A673 (cell line): ENCODE results near the gene ZNF91. TPM values are rescaled to one million over a fixed set of nuclear protein-coding genes. Genes with fewer than 3 reads are reported as not detected.
"Not testable (repeated sequence)": the region's sequence is repeated elsewhere in the genome, so short reads cannot be mapped to it uniquely, and the experiment has no call there.

ENCODE experiments used
- BruUV-seq: library from RNA; stranded (reverse); fragments of 400-500 nt; replicated peaks from 2 replicates; lab custom pipeline; 2021; lab: Mats Ljungman, UMichigan
- CTCF ChIA-PET: fragments of 300-600 bp; sonication (Branson Sonifier 250); formaldehyde crosslinking; loops from one replicate; lab custom pipeline; 2022; ENCODE audit warnings: antibody characterized with exemption; lab: Charles Lee
- POLR2A ChIA-PET: fragments of 300-600 bp; sonication (Branson Sonifier 250); formaldehyde crosslinking; loops from one replicate; lab custom pipeline; 2022; ENCODE audit warnings: antibody characterized with exemption; ENCODE audit not compliant: low non-redundant PET; lab: Charles Lee
- DNase-seq: peaks from one replicate; pipeline ENCODE4 v3.0.0-alpha.2; 2015; ENCODE audit warnings: low spot score
- H3K27ac ChIP-seq: fragments of 200-600 bp; sonication (generic); 2 replicates; pipeline ENCODE4 v1.5.1; 2016; ENCODE audit warnings: mixed run types, low read depth, mild to moderate bottlenecking, mixed read lengths, antibody characterized with exemption, low read length; ENCODE audit not compliant: poor library complexity, severe bottlenecking
- H3K27me3 ChIP-seq: fragments of 200-600 bp; sonication (generic); replicated peaks from 2 replicates; pipeline ENCODE4 v1.6.1; 2017; ENCODE audit warnings: mixed run types, low read depth, mild to moderate bottlenecking, mixed read lengths, antibody characterized with exemption, low read length; ENCODE audit not compliant: insufficient read depth, poor library complexity
- H3K36me3 ChIP-seq: fragments of 200-600 bp; sonication (generic); 2 replicates; pipeline ENCODE4 v1.6.1; 2016; ENCODE audit warnings: mixed run types, mild to moderate bottlenecking, mixed read lengths, antibody characterized with exemption, low read length; ENCODE audit not compliant: insufficient read depth, poor library complexity, severe bottlenecking
- H3K4me1 ChIP-seq: fragments of 200-600 bp; sonication (generic); 2 replicates; pipeline ENCODE4 v1.6.1; 2017; ENCODE audit warnings: mixed run types, mild to moderate bottlenecking, mixed read lengths, antibody characterized with exemption, low read length; ENCODE audit not compliant: insufficient read depth, poor library complexity, severe bottlenecking
- H3K4me3 ChIP-seq: fragments of 200-600 bp; sonication (generic); 2 replicates; pipeline ENCODE4 v1.5.1; 2016; ENCODE audit warnings: low read depth, mixed run types, mild to moderate bottlenecking, mixed read lengths, low read length; ENCODE audit not compliant: poor library complexity, severe bottlenecking
- H3K9me3 ChIP-seq: fragments of 200-600 bp; sonication (generic); 2 replicates; pipeline ENCODE4 v1.6.1; 2016; ENCODE audit warnings: mixed run types, low read depth, mild to moderate bottlenecking, mixed read lengths, antibody characterized with exemption, low read length; ENCODE audit not compliant: poor library complexity, severe bottlenecking
- CTCF ChIP-seq: fragments of 300-800, 200-600 bp; sonication (generic); conservative IDR thresholded peaks from 2 replicates; pipeline ENCODE4 v1.5.1; 2017; ENCODE audit warnings: low read depth, mild to moderate bottlenecking, antibody characterized with exemption, low read length, moderate library complexity, mixed read lengths
- EZH2 ChIP-seq: fragments of 200-600 bp; sonication (generic); IDR thresholded peaks from 2 replicates; pipeline ENCODE4 v1.6.1; 2017; ENCODE audit warnings: borderline replicate concordance, low read depth, mild to moderate bottlenecking, mixed read lengths, antibody characterized with exemption, low read length; ENCODE audit not compliant: poor library complexity, severe bottlenecking
- intact Hi-C: fragments of 100-400 bp; cut with micrococcal nuclease; formaldehyde crosslinking; loops from one replicate; pipeline ENCODE4 v1.10.0; 2022; ENCODE audit not compliant: unreplicated experiment
- total RNA-seq: library from RNA; stranded (reverse); gene quantifications from 2 replicates; pipeline ENCODE4 v1.2.3, GENCODE V29; 2021

ZNF91 gene
- total RNA-seq, 1 experiment from 2014 or later, result 8.9 TPM

- TF ChIP-seq CTCF (no peak), EZH2 (no peak)
- CTCF ChIA-PET, result no interaction called here
- H3K4me1 ChIP-seq, result no peaks in the 10 kb centered on the region
- H3K27me3 ChIP-seq, result no peaks in the 10 kb centered on the region
- peaks cover 63% of the 10 kb centered on the region for H3K9me3 ChIP-seq
- POLR2A ChIA-PET, result no interaction called here
- no peaks in the 10 kb centered on the region for H3K36me3 ChIP-seq
- no peak overlapping the region for H3K27ac ChIP-seq
- no TSS peak for BruUV-seq
- no peak for DNase-seq
- intact Hi-C loops, result no loop called here
- H3K4me3 ChIP-seq, result no peak overlapping the region
These were observed 51.7 kb downstream of the ZNF91 start for GRCh38 chr19:23343434-23344010.

DNA sequence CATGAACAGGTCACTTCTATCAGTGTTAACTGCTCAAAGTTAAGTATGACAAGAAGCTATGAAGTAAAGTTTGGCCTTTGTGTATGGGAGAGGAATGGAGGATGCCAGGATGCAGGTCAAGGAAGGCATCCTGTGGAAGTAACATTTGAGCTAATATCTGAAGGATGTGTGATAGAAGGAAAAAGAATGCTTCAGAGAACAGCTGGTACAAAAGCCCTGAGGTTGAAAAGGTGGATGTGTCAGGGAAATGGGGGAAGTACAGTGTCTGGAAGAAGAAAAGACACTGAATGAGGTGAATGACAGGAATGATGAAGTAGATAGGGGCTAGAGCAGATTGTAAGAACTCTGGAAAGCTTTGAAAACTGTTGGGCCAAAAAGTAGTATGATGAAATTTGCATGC is 67.1 kb downstream of the ZNF91 start:
- ChIA-PET CTCF (no interaction called here), POLR2A (no interaction called here)
- Histone ChIP-seq H3K9me3 (peaks cover 49% of the 10 kb centered on the region), H3K27me3 (no peaks in the 10 kb centered on the region), H3K36me3 (no peaks in the 10 kb centered on the region), H3K4me3 (no peak overlapping the region), H3K4me1 (no peaks in the 10 kb centered on the region), H3K27ac (no peak overlapping the region)
- DNase-seq, result no peak
- intact Hi-C loops, result no loop called here
- TF ChIP-seq CTCF (no peak), EZH2 (no peak)
- no TSS peak for BruUV-seq

GRCh38 chr19:23321953-23322549 is 73.2 kb downstream of the ZNF91 start:
- intact Hi-C loops, result no loop called here
- CTCF ChIA-PET, result no interaction called here
- no peaks in the 10 kb centered on the region for H3K36me3 ChIP-seq
- BruUV-seq, result no TSS peak
- no peaks in the 10 kb centered on the region for H3K4me1 ChIP-seq
- no peaks in the 10 kb centered on the region for H3K27me3 ChIP-seq
- H3K4me3 ChIP-seq, result no peak overlapping the region
- no peak overlapping the region for H3K27ac ChIP-seq
- no peak for DNase-seq
- TF ChIP-seq EZH2 (no peak), CTCF (no peak)
- peaks cover 25% of the 10 kb centered on the region for H3K9me3 ChIP-seq
- POLR2A ChIA-PET, result no interaction called here

DNA sequence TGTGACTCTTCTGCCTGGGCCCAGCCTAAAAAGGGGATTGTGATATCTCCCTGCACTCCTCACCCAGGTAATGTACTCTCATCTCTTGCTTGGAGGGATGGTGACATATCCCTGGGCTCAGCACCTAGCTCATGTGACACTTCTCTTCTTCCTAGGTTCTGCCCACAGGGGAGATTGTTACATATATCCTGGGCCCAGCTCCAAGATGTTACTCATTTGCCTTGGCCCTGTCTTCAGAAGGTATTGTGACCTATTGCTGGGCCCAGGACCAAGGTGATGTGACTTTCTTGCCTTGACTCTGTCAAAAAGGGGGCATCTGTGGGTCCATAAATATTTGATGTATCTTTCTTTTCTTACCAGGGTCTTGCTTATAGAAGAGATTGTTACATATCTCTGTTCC is 73.9 kb downstream of the ZNF91 start:
- intact Hi-C loops, H3K27me3 ChIP-seq, H3K27ac ChIP-seq, H3K4me1 ChIP-seq, POLR2A ChIA-PET, BruUV-seq, H3K4me3 ChIP-seq, DNase-seq, CTCF ChIA-PET, H3K36me3 ChIP-seq: not testable (repeated sequence)
- H3K9me3 ChIP-seq, result peaks cover 22% of the 10 kb centered on the region

GRCh38 chr19:23319571-23319970 is 75.7 kb downstream of the ZNF91 start:
- H3K4me1 ChIP-seq, CTCF ChIA-PET, BruUV-seq, H3K27ac ChIP-seq, H3K36me3 ChIP-seq, intact Hi-C loops, POLR2A ChIA-PET, DNase-seq, H3K4me3 ChIP-seq, H3K27me3 ChIP-seq: not testable (repeated sequence)
- H3K9me3 ChIP-seq, result peaks cover 14% of the 10 kb centered on the region
